Measurements from ENCODE around the gene FAM169A. TPM values are rescaled to one million over a fixed set of nuclear protein-coding genes. Genes with fewer than 3 reads are reported as not detected.

FAM169A gene
- total RNA-seq, 4 donors from 2014 or later, result 0.47 to 3.4 (median 1.1) TPM

- H3K4me3 ChIP-seq, result no peak overlapping the region
- no peak overlapping the region for H3K27ac ChIP-seq
- H3K9me3 ChIP-seq, result no peaks in the 10 kb centered on the region
- no peaks in the 10 kb centered on the region for H3K4me1 ChIP-seq
- no peaks in the 10 kb centered on the region for H3K27me3 ChIP-seq
- 90 to 100% methylated on average over 2 of the region's 2 CpGs for WGBS, 2 donors (ENCODE audit: low coverage in 1 of 2)
- TF ChIP-seq CTCF (IDR thresholded peaks at IDR 0.05) (no peak), POLR2A (IDR thresholded peaks at IDR 0.05) (no peak), POLR2AphosphoS5 (IDR thresholded peaks at IDR 0.05) (no peak), EP300 (IDR thresholded peaks at IDR 0.05) (no peak)
- no peaks in the 10 kb centered on the region for H3K36me3 ChIP-seq
- no peak for ATAC-seq
Measured at GRCh38 chr5:74853256-74853655, 12.9 kb downstream of the FAM169A start.

GRCh38 chr5:74851684-74852353, 14.4 kb downstream of the FAM169A start:
- Histone ChIP-seq H3K27ac (no peak overlapping the region), H3K9me3 (no peaks in the 10 kb centered on the region), H3K36me3 (no peaks in the 10 kb centered on the region), H3K4me3 (no peak overlapping the region), H3K4me1 (no peaks in the 10 kb centered on the region), H3K27me3 (no peaks in the 10 kb centered on the region)
- ATAC-seq, result no peak
- WGBS, 2 donors (ENCODE audit: low coverage in 1 of 2), result 56 to 65% methylated on average over 4 of the region's 4 CpGs
- no peak for TF ChIP-seq CTCF (IDR thresholded peaks at IDR 0.05)
- TF ChIP-seq POLR2A (IDR thresholded peaks at IDR 0.05), result no peak
- TF ChIP-seq POLR2AphosphoS5 (IDR thresholded peaks at IDR 0.05), result no peak
- TF ChIP-seq EP300 (IDR thresholded peaks at IDR 0.05), result no peak

- TF ChIP-seq CTCF (IDR thresholded peaks at IDR 0.05) (no peak), EP300 (IDR thresholded peaks at IDR 0.05) (no peak), POLR2A (IDR thresholded peaks at IDR 0.05) (no peak), POLR2AphosphoS5 (IDR thresholded peaks at IDR 0.05) (no peak)
- Histone ChIP-seq H3K27me3 (no peaks in the 10 kb centered on the region), H3K27ac (no peak overlapping the region), H3K4me1 (no peaks in the 10 kb centered on the region), H3K36me3 (no peaks in the 10 kb centered on the region), H3K9me3 (no peaks in the 10 kb centered on the region), H3K4me3 (no peak overlapping the region)
- ATAC-seq, result no peak
- 82 to 86% methylated on average over 4 of the region's 4 CpGs for WGBS, 2 donors (ENCODE audit: low coverage in 1 of 2)
Measured at GRCh38 chr5:74850789-74851425, 15.3 kb downstream of the FAM169A start.

GRCh38 chr5:74850030-74850429, 16.2 kb downstream of the FAM169A start:
- no peak for ATAC-seq
- TF ChIP-seq EP300 (IDR thresholded peaks at IDR 0.05) (no peak), POLR2A (IDR thresholded peaks at IDR 0.05) (no peak), CTCF (IDR thresholded peaks at IDR 0.05) (no peak), POLR2AphosphoS5 (IDR thresholded peaks at IDR 0.05) (no peak)
- Histone ChIP-seq H3K27me3 (no peaks in the 10 kb centered on the region), H3K27ac (no peak overlapping the region), H3K9me3 (no peaks in the 10 kb centered on the region), H3K36me3 (no peaks in the 10 kb centered on the region), H3K4me1 (no peaks in the 10 kb centered on the region), H3K4me3 (no peak overlapping the region)
- 77 to 80% methylated on average over 8 of the region's 8 CpGs for WGBS, 2 donors (ENCODE audit: low coverage in 1 of 2)

GRCh38 chr5:74848553-74849025, 17.6 kb downstream of the FAM169A start:
- no peaks in the 10 kb centered on the region for H3K9me3 ChIP-seq
- no peak overlapping the region for H3K27ac ChIP-seq
- no peaks in the 10 kb centered on the region for H3K36me3 ChIP-seq
- no peak overlapping the region for H3K4me3 ChIP-seq
- no peak for ATAC-seq
- TF ChIP-seq CTCF (IDR thresholded peaks at IDR 0.05) (no peak), POLR2A (IDR thresholded peaks at IDR 0.05) (no peak), POLR2AphosphoS5 (IDR thresholded peaks at IDR 0.05) (no peak), EP300 (IDR thresholded peaks at IDR 0.05) (no peak)
- WGBS, 2 donors (ENCODE audit: low coverage in 1 of 2), result 85 to 100% methylated on average over 3 of the region's 3 CpGs
- H3K4me1 ChIP-seq, result no peaks in the 10 kb centered on the region
- H3K27me3 ChIP-seq, result no peaks in the 10 kb centered on the region

Measured in gastroesophageal sphincter (tissue), 4 donors.